LNCaP clone FGC (cell line): ENCODE data around the gene THUMPD2.

Experiments used
- DNase-seq: peaks from one replicate; pipeline ENCODE4 v3.0.0-alpha.2; 2011; ENCODE audit warnings: low read depth
- H3K4me3 ChIP-seq: 2 replicates; pipeline ENCODE4 v1.5.1; 2011; ENCODE audit warnings: mild to moderate bottlenecking, low read depth, low read length, control low read depth
- CTCF ChIP-seq: IDR thresholded peaks from 2 replicates; pipeline ENCODE4 v1.5.1; 2012; ENCODE audit warnings: mild to moderate bottlenecking; ENCODE audit not compliant: control insufficient read depth, insufficient read depth; ENCODE audit errors: extremely low read depth

THUMPD2 gene

GRCh38 chr2:39708003-39708402 lies 71.1 kb downstream of the THUMPD2 start:
- TF ChIP-seq CTCF: no peak
- H3K4me3 ChIP-seq: no peak overlapping the region
- no peak for DNase-seq

- no peak for DNase-seq
- H3K4me3 ChIP-seq: no peak overlapping the region
- TF ChIP-seq CTCF: no peak
These were observed 72.1 kb downstream of the THUMPD2 start for GRCh38 chr2:39706945-39707344.

GRCh38 chr2:39706312-39706711 lies 72.7 kb downstream of the THUMPD2 start:
- no peak for TF ChIP-seq CTCF
- H3K4me3 ChIP-seq: no peak overlapping the region
- no peak for DNase-seq

- no peak overlapping the region for H3K4me3 ChIP-seq
These were observed 73.4 kb downstream of the THUMPD2 start for GRCh38 chr2:39705638-39706037.

GRCh38 chr2:39704540-39704939 lies 74.5 kb downstream of the THUMPD2 start:
- no peak for DNase-seq
- no peak overlapping the region for H3K4me3 ChIP-seq
- no peak for TF ChIP-seq CTCF

More at GRCh38 chr2:39705638-39706037, 73.4 kb downstream of the THUMPD2 start:
- no peak for TF ChIP-seq CTCF
- no peak for DNase-seq

GRCh38 chr2:39703181-39703872 lies 75.7 kb downstream of the THUMPD2 start:
- DNase-seq: no peak
- TF ChIP-seq CTCF: no peak
- no peak overlapping the region for H3K4me3 ChIP-seq

GRCh38 chr2:39701137-39701536 lies 77.9 kb downstream of the THUMPD2 start:
- TF ChIP-seq CTCF: no peak
- no peak overlapping the region for H3K4me3 ChIP-seq
- DNase-seq: no peak
